ENCODE results near the gene COQ10A. TPM values are rescaled to one million over a fixed set of nuclear protein-coding genes. Genes with fewer than 3 reads are reported as not detected.

COQ10A gene
- total and polyA plus RNA-seq, 2 of the 13 experiments (the other 11 are each of a cell fraction or from before 2014, with no cell fraction given), result 21.0 to 37.3 TPM

- peak overlapping the region; percentile 82 for H3K27ac ChIP-seq (ENCODE audit: extremely low read length, insufficient read depth, low read length)
- TF ChIP-seq ZBTB7B (CRISPR knock-in tag; IDR thresholded peaks at IDR 0.05) (0 out of 2 replicates have a peak, but pooled peaks have one; percentile 9), THRA (CRISPR knock-in tag; IDR thresholded peaks at IDR 0.05; ENCODE audit: borderline replicate concordance) (peak; percentile 99), MTF2 (CRISPR knock-in tag; IDR thresholded peaks at IDR 0.05; ENCODE audit: borderline replicate concordance) (0 out of 2 replicates have a peak, but pooled peaks have one; percentile 6), NFYC (CRISPR knock-in tag; IDR thresholded peaks at IDR 0.05) (no peak), CAMTA2 (CRISPR knock-in tag; IDR thresholded peaks at IDR 0.05; ENCODE audit: borderline replicate concordance) (0 out of 2 replicates have a peak, but pooled peaks have one; percentile 39), RXRB (CRISPR knock-in tag; IDR thresholded peaks at IDR 0.05; ENCODE audit: borderline replicate concordance) (peak; percentile 97), NR2F1 (CRISPR knock-in tag; IDR thresholded peaks at IDR 0.05) (peak; percentile 69 to 87; a peak in 2 of 4 replicates), ZNF263 (CRISPR knock-in tag; IDR thresholded peaks at IDR 0.05) (0 out of 2 replicates have a peak, but pooled peaks have one; percentile 69), ZNF335 (CRISPR knock-in tag; IDR thresholded peaks at IDR 0.05) (peak; percentile 4; the same call in 1 of the 2 replicates), MTA3 (CRISPR knock-in tag; IDR thresholded peaks at IDR 0.05) (no peak), ESRRA (CRISPR knock-in tag; IDR thresholded peaks at IDR 0.05; ENCODE audit: low read depth) (peak; percentile 83), ZNF281 (CRISPR knock-in tag; IDR thresholded peaks at IDR 0.05; ENCODE audit: borderline replicate concordance) (peak; percentile 73; the same call in 1 of the 2 replicates), ZNF572 (CRISPR knock-in tag; IDR thresholded peaks at IDR 0.05) (peak; percentile 80; the same call in 1 of the 2 replicates), CCAR2 (optimal IDR thresholded peaks at IDR 0.05; ENCODE audit: low read depth, low read length) (no peak), KDM5A (IDR thresholded peaks at IDR 0.05; ENCODE audit: borderline replicate concordance, low read length) (0 out of 2 replicates have a peak, but pooled peaks have one; percentile 12), ASH2L (IDR thresholded peaks at IDR 0.05; ENCODE audit: insufficient read length, low read depth, low read length) (peak; percentile 18)
- TF ChIP-seq, protein P1, sequence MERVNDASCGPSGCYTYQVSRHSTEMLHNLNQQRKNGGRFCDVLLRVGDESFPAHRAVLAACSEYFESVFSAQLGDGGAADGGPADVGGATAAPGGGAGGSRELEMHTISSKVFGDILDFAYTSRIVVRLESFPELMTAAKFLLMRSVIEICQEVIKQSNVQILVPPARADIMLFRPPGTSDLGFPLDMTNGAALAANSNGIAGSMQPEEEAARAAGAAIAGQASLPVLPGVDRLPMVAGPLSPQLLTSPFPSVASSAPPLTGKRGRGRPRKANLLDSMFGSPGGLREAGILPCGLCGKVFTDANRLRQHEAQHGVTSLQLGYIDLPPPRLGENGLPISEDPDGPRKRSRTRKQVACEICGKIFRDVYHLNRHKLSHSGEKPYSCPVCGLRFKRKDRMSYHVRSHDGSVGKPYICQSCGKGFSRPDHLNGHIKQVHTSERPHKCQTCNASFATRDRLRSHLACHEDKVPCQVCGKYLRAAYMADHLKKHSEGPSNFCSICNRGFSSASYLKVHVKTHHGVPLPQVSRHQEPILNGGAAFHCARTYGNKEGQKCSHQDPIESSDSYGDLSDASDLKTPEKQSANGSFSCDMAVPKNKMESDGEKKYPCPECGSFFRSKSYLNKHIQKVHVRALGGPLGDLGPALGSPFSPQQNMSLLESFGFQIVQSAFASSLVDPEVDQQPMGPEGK (CRISPR knock-in tag; IDR thresholded peaks at IDR 0.05), result peak; percentile 42; the same call in 1 of the 2 replicates
These were observed 815 bp downstream of the COQ10A start for GRCh38 chr12:56267443-56268071.

More at GRCh38 chr12:56267443-56268071, 815 bp downstream of the COQ10A start:
- Histone ChIP-seq H3K4me3 (replicated peaks in 1 of 3; ENCODE audit: insufficient read depth in 1 of 3, low read depth in 2 of 3, low read length in 3 of 3) (peak overlapping the region; percentile 54 to 91 (median 83); a peak in 5 of 6 replicates), H3K4me1 (ENCODE audit: insufficient read depth, low read length) (peaks cover 15% of the 10 kb centered on the region), H3K4me2 (ENCODE audit: low read depth, low read length) (peak overlapping the region; percentile 99), H3K79me2 (ENCODE audit: insufficient read depth, low read length) (no peaks in the 10 kb centered on the region), H3K36me3 (replicated peaks in 1 of 2; ENCODE audit: control insufficient read depth in 1 of 2, insufficient read depth in 2 of 2, low read length in 2 of 2) (peaks cover 6 to 14% of the 10 kb centered on the region in 2 experiments; a peak in 3 of 5 replicates), H3K9ac (ENCODE audit: insufficient read depth, low read depth, low read length) (peak overlapping the region; percentile 69), H3K9me3 (ENCODE audit: low read length) (no peaks in the 10 kb centered on the region), H3K27me3 (ENCODE audit: control insufficient read depth in 1 of 2, insufficient read depth in 2 of 2, low read length in 2 of 2) (no peaks in the 10 kb centered on the region; a peak in 1 of 5 replicates), H4K20me1 (ENCODE audit: insufficient read depth, low read length) (no peaks in the 10 kb centered on the region), H2AFZ (ENCODE audit: low read length) (no peak overlapping the region)
- 22% methylated on average over 15 of the region's 21 CpGs for WGBS (ENCODE audit: low lambda C conversion rate)
- intact Hi-C loops (cut with micrococcal nuclease; ENCODE audit: unreplicated experiment), result loop anchor here (2.0 kb wide), 2 partner anchors 19 to 75 kb away; no protein-coding TSS in a partner anchor
- CTCF ChIA-PET (ENCODE audit: low intra/inter-chr PET ratio, low total read pairs), result interaction anchor here (1.4 kb wide), 1 partner anchor 9 kb away, joined by 6 read pairs; the partner anchor contains the start of gene ANKRD52
- DNase-seq (ENCODE audit: low spot score) (peak; percentile 44), ATAC-seq (peak; percentile 60), FAIRE-seq (peak; percentile 65)
- in situ Hi-C loops (cut with HindIII; ENCODE audit: extremely low pct_ligation_motif_present, low pct_unique_long_range_greater_than_20kb), result no loop called here
- no TSS peak for BruUV-seq (replicated peaks)
- POLR2A ChIA-PET, result interaction anchor here (0.6 to 3.7 kb wide), 23 partner anchors 8 to 203 kb away, joined by 3 to 47 read pairs (median 5); partner anchors contain the start of genes ANKRD52, CNPY2, CS and IL23A

All from HepG2 (cell line).